Heart left ventricle (tissue), 13 donors: Measurements from ENCODE around the gene BLCAP.

ENCODE experiments used
- POLR2A ChIP-seq, 2 donors: fragments of 450-650 bp; IDR thresholded peaks; one replicate each; pipeline ENCODE4 v1.6.1; 2017; ENCODE audit warnings: antibody characterized with exemption in 2 of 2, mild to moderate bottlenecking in 2 of 2, moderate library complexity in 2 of 2
- TF ChIP-seq, protein P1 (sequence below), 12 donors: fragments of 200-600 bp; sonication (generic) in 4 of 12; IDR thresholded peaks; one replicate each; pipeline versions ENCODE4 v1.5.0 to v1.8.0; 2018 to 2022; ENCODE audit warnings: antibody characterized with exemption in 12 of 12, mild to moderate bottlenecking in 5 of 12
- donor health status: ischemic (EF 13 %, LVEDD 7.1; RV severe dilation, severe dysfunction).
- donor health status: DM: no; HTN: yes; CAD: no.
- donor health status: DM: no; HTN: no; CAD: no.
- donor health status: ischemic (EF 25% LVEDD 6.9; RV normal size, moderate dysfunction).
- donor health status: ischemic (EF 25% LVEDD 5.7; RV mildly dilated, moderate dysfunction).
- donor health status: ischemic (EF 35%, LVEDD 5.7; RV mildly dilated, moderate dysfunction).
- donor health status: nonischemic (EF 11% LVEDD 7.7; RV severe dilation, severe dysfunction).
- donor health status: DM: yes; HTN: yes; CAD: no.
- donor health status: PGD.
- donor health status: ischemic (EF 29% LVEDD 5.4; RV normal size, mild dysfunction).
- donor health status: nonischemic (EF 23%, LVEDD 6.1; RV moderate dilation, normal function).

DNA sequence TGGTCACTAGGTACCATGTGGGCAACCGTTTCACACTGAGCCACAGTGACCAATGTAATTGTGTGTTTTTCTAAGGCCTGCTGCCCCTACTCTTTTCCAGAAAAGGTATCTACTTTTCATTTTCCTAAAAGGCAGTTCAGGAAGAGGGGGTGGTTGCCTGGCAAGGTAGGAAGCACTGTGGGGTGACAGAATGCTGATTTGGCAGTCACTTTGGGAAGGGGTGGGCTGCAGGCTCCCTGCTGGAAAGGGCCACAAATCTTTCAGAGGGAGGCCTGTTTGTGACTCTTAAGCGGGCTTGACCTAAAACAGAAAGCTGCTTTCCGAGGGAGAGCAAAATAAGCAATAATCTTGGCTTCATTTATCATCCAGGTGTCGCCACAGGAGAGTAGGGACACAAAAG lies 11.8 kb downstream of the BLCAP start:
- TF ChIP-seq, protein P1, sequence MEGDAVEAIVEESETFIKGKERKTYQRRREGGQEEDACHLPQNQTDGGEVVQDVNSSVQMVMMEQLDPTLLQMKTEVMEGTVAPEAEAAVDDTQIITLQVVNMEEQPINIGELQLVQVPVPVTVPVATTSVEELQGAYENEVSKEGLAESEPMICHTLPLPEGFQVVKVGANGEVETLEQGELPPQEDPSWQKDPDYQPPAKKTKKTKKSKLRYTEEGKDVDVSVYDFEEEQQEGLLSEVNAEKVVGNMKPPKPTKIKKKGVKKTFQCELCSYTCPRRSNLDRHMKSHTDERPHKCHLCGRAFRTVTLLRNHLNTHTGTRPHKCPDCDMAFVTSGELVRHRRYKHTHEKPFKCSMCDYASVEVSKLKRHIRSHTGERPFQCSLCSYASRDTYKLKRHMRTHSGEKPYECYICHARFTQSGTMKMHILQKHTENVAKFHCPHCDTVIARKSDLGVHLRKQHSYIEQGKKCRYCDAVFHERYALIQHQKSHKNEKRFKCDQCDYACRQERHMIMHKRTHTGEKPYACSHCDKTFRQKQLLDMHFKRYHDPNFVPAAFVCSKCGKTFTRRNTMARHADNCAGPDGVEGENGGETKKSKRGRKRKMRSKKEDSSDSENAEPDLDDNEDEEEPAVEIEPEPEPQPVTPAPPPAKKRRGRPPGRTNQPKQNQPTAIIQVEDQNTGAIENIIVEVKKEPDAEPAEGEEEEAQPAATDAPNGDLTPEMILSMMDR (IDR thresholded peaks at IDR 0.05) = no peak
- no peak for TF ChIP-seq POLR2A (IDR thresholded peaks at IDR 0.05)
